GM12891 (cell line): ENCODE data around the gene SSUH2.

Experiments
- DNase-seq: peaks from one replicate; pipeline ENCODE4 v3.0.0; 2011; ENCODE audit warnings: low spot score; ENCODE audit not compliant: insufficient read length
- FAIRE-seq: peaks from 2 replicates; lab custom pipeline; 2011; peaks lifted over from hg19 to GRCh38; lab: Jason Lieb, UNC
- PAX5 ChIP-seq: IDR thresholded peaks from 2 replicates; pipeline ENCODE4 v1.6.1; 2011; ENCODE audit warnings: low read length, moderate library complexity, mild to moderate bottlenecking; ENCODE audit not compliant: insufficient read depth, severe bottlenecking
- POLR2A ChIP-seq: IDR thresholded peaks from 2 replicates; pipeline ENCODE4 v1.6.1; 2011; ENCODE audit warnings: low read depth, low read length, control low read depth
- POLR2AphosphoS5 ChIP-seq: IDR thresholded peaks from 2 replicates; pipeline ENCODE4 v1.6.1; 2011; ENCODE audit warnings: low read depth, low read length, control low read depth
- POU2F2 ChIP-seq: IDR thresholded peaks from 2 replicates; pipeline ENCODE4 v1.6.1; 2011; ENCODE audit warnings: low read depth, mild to moderate bottlenecking, control low read depth, low read length, moderate library complexity
- SPI1 ChIP-seq: IDR thresholded peaks from 2 replicates; pipeline ENCODE4 v1.6.1; 2011; ENCODE audit warnings: low read depth, low read length, control low read depth
- TAF1 ChIP-seq: IDR thresholded peaks from 2 replicates; pipeline ENCODE4 v1.6.1; 2011; ENCODE audit warnings: low read depth, low read length, control low read depth

Gene SSUH2

DNA sequence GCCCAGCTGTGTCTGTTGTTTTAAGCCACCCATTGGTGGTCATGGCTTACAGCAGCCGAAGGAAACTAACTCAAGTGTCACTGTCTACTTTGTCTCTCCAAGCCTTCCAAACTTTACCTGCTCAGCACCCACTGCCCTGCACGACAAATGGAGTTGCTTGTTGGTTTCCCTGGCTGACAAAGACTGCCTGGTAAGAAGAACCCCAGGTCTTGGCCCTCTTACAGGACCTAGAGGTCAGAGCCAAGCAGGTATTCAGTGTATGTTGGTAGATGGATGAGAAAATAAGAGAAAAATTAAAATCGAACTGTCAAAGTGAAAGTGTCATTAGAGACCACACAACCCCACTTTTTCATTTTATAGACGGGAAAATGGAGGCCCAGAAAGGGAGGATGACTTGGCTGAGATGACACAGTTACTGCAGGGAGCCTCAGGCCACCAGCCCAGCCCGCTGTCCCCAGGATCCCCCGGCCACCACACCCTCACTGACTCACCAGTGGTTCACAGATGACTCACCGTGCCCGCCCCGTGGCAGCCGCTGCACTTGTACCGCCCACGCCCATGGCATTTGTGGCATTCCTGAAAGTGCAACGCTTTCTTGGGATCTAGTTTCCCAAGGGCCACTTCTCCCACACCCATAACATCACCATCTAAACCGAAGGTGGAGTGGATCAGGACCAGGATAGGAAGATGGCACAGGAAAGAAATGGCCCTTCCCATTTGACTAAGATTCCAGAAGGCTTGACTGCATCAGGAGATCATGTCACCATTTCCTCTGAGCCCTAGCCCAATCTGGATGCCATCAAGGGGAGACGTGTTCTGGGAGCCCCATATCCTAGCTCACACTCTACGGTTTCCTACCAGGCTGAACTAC lies 15.2 kb downstream of the SSUH2 start:
- TF ChIP-seq PAX5, result peak; percentile 15
- TF ChIP-seq TAF1, result no peak
- DNase-seq, result peak; percentile 53
- FAIRE-seq, result peak; percentile 88

- DNase-seq (no peak), FAIRE-seq (no peak)
- no peak for TF ChIP-seq PAX5
- TF ChIP-seq POLR2A, result no peak
- no peak for TF ChIP-seq POLR2AphosphoS5
- TF ChIP-seq TAF1, result no peak
- TF ChIP-seq SPI1, result no peak
- no peak for TF ChIP-seq POU2F2
Observed at GRCh38 chr3:8627949-8628348, 16.6 kb downstream of the SSUH2 start.

DNA sequence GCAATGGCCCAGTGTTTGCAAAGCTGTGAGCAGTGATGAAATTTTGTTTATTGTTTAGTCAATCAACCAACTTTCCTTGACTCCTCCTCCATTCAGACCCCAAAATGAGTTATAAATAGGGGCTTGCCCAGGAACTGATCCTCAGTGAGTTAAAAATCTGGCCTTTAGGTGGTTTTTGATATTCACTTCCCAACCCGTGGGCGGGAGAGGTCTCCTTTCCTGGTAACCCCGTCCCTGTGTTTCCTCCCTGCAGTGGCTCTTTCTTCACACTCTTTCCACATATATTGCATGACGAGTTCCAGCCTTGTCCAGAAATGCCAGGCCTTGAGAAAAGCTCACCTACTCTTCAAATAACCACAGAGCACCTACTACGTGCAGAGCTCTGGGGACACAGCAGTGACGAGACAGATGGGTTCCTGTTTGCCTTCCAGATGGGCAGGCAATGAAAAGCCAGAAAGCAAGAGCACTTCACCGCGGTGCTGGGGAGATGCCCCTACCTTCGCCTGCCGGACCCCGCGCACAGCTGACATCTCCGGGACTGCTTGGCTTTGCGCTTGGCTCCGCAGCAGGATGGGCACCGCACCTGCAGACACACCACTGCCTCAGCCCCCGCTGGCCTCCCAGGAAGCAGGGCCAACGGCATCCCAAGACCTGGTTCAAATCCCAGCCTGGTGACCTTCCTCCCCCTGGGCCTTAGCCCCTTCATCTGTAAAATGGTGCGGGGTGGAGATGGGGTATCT lies 17.2 kb downstream of the SSUH2 start:
- FAIRE-seq, result no peak
- no peak for DNase-seq

DNA sequence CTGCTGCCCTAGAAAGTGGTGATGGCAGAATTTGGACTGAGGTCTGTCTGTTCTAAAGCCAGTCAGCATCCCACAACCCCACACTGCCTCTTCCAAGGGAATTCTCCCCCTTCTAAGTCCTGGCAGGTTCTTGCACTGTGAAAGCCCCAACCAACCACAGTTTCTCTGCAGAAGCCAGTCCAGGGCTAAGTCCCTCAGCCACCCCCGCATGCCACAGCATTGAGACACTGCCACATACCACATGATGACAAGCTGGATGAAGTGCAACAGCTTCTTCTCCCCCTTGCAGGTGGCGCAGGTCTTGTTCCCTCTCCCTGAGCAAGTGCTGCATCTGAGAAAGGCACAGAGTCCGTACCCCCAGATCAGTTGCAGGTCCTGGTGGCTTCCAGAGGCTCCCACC lies 18.6 kb downstream of the SSUH2 start:
- FAIRE-seq (no peak), DNase-seq (no peak)
- TF ChIP-seq PAX5 (no peak), POU2F2 (no peak), POLR2A (no peak), TAF1 (no peak), SPI1 (no peak), POLR2AphosphoS5 (no peak)

More for the DNA sequence above, 17.2 kb downstream of the SSUH2 start:
- TF ChIP-seq POU2F2 (no peak), POLR2AphosphoS5 (no peak), SPI1 (no peak), PAX5 (no peak), POLR2A (no peak), TAF1 (no peak)

DNA sequence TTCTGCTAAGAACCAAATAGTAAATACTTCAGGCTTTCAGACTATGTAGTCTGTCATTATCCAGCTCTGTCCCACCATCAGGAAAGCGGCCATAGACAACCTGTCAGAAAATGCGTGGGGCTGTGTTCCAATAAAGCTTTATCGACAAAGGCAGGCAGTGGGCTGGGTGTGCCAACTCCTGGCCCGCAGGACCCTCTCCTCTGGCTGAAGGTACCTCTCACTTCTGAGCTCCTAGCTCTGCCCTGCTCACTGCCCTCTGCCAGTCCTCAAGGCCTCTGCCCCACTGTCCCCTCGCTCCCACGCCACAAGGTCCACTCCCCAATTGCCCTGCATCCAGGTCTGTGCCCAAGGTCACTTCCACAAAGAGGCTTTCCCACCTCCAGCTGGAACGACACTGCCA lies 20.0 kb downstream of the SSUH2 start:
- TF ChIP-seq SPI1 (no peak), PAX5 (no peak), TAF1 (no peak), POLR2A (no peak), POLR2AphosphoS5 (no peak)
- DNase-seq (no peak), FAIRE-seq (no peak)

GRCh38 chr3:8623741-8624140 lies 20.9 kb downstream of the SSUH2 start:
- no peak for TF ChIP-seq POLR2AphosphoS5
- TF ChIP-seq POLR2A, result no peak
- no peak for TF ChIP-seq SPI1
- no peak for TF ChIP-seq PAX5
- TF ChIP-seq POU2F2, result no peak
- TF ChIP-seq TAF1, result no peak
- DNase-seq, result no peak
- FAIRE-seq, result no peak

- TF ChIP-seq POLR2A, result no peak
- TF ChIP-seq POU2F2, result no peak
- peak; percentile 94 for FAIRE-seq
Observed at GRCh38 chr3:8622873-8623691, 21.5 kb downstream of the SSUH2 start.

DNA sequence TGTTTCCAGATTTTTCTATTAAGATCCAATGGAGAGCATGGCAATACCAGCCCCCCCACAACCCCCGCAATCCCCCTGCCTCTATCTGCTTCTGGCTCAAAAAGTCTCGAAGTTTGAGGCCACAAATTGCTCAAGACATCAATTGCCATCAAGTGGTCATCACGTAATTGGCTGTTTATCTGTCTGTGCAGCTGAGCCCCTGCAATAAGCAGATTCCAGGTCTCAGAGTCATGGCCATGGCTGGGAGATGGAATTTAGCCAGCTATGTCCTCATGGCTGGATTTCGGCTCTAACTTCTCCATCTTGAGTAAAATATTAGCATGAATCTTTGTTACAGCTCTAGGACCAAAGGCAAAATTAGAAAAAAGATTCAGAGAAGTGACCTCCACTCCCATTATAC lies 22.7 kb downstream of the SSUH2 start:
- TF ChIP-seq TAF1 (no peak), POU2F2 (no peak)
- no peak for DNase-seq
- no peak for FAIRE-seq

More at GRCh38 chr3:8622873-8623691, 21.5 kb downstream of the SSUH2 start:
- DNase-seq, result peak; percentile 79

DNA sequence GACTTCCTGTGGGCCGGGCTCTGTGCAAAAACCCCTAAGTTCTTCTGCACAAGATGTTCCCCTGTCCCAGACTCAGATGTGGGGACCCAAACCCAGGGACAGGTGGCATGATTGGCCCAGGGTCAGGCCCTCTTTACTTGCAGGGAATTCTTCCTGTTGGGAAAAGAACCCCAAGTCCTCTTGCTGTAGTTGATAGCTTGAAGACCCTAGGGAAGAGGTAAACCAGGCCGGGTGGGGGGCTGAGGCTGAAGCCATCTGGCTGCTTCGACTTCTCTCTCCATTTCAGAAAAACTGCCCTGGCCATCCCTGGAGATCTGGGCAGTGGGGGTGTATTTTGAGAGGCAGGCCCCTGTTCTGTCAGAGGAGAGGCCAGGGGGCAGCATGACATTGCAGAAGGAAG lies 23.5 kb downstream of the SSUH2 start:
- TF ChIP-seq POLR2AphosphoS5 (no peak), POLR2A (no peak), POU2F2 (no peak), TAF1 (no peak), PAX5 (no peak), SPI1 (no peak)
- DNase-seq (no peak), FAIRE-seq (no peak)

GRCh38 chr3:8619548-8619947 lies 25.1 kb downstream of the SSUH2 start:
- no peak for TF ChIP-seq TAF1
- TF ChIP-seq POLR2A, result no peak
- TF ChIP-seq POU2F2, result no peak
- TF ChIP-seq PAX5, result no peak
- TF ChIP-seq SPI1, result no peak
- no peak for TF ChIP-seq POLR2AphosphoS5
- FAIRE-seq (no peak), DNase-seq (no peak)
